GM23338 (cell line): ENCODE measurements around the gene PKD1L1.

Experiments
- CREB1 ChIP-seq: fragments of 250-450 bp; sonication (Bioruptor Pico); IDR thresholded peaks from 2 replicates; pipeline ENCODE4 v1.5.0; 2020; ENCODE audit warnings: low read depth, mild to moderate bottlenecking, moderate library complexity
- CTCF ChIP-seq, 2 experiments: fragments of 200-600 bp in 1 of 2; sonication (generic) in 1 of 2; conservative IDR thresholded peaks; 2 replicates each; pipeline versions ENCODE4 v1.5.1 to v1.6.1; 2016 to 2017; ENCODE audit warnings: antibody characterized with exemption in 2 of 2, low read depth in 2 of 2, mild to moderate bottlenecking in 2 of 2, moderate library complexity in 1 of 2
- ETS1 ChIP-seq: IDR thresholded peaks from 2 replicates; pipeline ENCODE4 v1.6.1; 2016; ENCODE audit warnings: antibody characterized with exemption
- EZH2 ChIP-seq: fragments of 200-600 bp; sonication (generic); IDR thresholded peaks from one replicate; pipeline ENCODE4 v1.8.0; 2017; ENCODE audit warnings: antibody characterized with exemption, mild to moderate bottlenecking, low read depth; ENCODE audit not compliant: unreplicated experiment
- NANOG ChIP-seq: IDR thresholded peaks from 2 replicates; pipeline ENCODE4 v1.6.1; 2016; ENCODE audit warnings: antibody characterized with exemption, borderline replicate concordance
- POLR2AphosphoS5 ChIP-seq: IDR thresholded peaks from 2 replicates; pipeline ENCODE4 v1.6.1; 2016; ENCODE audit warnings: antibody characterized with exemption, low read depth
- ZNF331 ChIP-seq: fragments of 250-450 bp; sonication (Bioruptor Pico); IDR thresholded peaks from 2 replicates; pipeline ENCODE4 v1.5.0; 2020; ENCODE audit warnings: low read depth, mild to moderate bottlenecking, moderate library complexity

GRCh38 chr7:47744883-47745282 is 203.4 kb downstream of the PKD1L1 start:
- no peak for TF ChIP-seq CTCF (conservative IDR thresholded peaks at IDR 0.05; ENCODE audit: low read depth in 2 of 2)
- TF ChIP-seq CREB1 (CRISPR knock-in tag) = no peak
- TF ChIP-seq POLR2AphosphoS5 = no peak
- TF ChIP-seq EZH2 = no peak
- no peak for TF ChIP-seq ETS1
- TF ChIP-seq ZNF331 (CRISPR knock-in tag) = no peak
- TF ChIP-seq NANOG = no peak
